ENCODE results near the gene CD1D.

CD1D gene

GRCh38 chr1:158180741-158181576 lies at the start of gene CD1D:
Gene CD1D, plus strand, starts transcription at chr1:158180895. Its CDS starts 207 bp downstream, at chr1:158181102.
- no peak for TF ChIP-seq ZNF274 (IDR thresholded peaks at IDR 0.05; ENCODE audit: low read depth, low read length)
- peak within 1 kb of the TSS; percentile 48; the same call in 1 of the 2 replicates for H3K4me3 ChIP-seq (ENCODE audit: low read length)

DNA sequence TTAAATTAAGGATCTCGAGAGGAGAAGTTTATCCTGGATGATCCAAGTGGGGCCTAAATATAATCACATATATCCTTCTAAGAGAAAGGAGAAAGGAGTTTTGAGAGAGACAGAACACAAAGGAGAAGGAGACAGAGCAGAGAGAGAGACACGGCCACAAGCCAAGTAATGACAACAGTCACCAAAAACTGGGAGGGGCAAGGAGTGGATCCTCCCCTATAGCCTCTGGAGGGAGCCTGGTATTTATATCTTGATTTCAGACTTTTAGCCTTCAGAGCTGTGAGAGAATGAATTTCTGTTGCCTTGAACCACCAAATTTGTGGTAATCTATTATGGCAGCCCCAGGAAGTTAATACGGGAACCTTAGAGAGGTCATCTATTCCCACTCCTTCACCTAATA lies 49.5 kb upstream of the CD1D start:
- no peak for TF ChIP-seq ZNF274 (IDR thresholded peaks at IDR 0.05; ENCODE audit: low read depth, low read length)
- H3K4me3 ChIP-seq (ENCODE audit: low read length): no peak overlapping the region

DNA sequence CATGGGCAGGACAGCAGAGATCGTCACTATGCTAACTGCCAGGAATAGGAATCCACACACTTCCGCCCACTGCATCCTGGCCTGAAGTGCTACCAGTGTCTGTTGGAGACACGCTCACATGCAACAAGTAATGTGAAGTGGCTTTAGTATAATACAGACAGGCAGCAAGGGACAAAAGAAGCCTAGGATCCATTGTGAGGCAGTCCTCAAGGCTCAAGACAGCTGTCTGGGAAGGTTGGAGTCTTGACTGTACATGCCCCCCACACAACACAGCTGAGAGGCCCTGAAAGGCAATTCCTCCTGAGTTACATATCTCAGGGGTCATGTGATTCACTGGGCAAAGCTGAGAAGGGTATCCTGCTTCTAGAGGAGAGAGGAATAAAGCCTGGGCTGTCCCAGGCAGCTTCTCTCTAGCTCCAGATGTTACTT lies 39.9 kb upstream of the CD1D start:
- no peak for TF ChIP-seq ZNF274 (IDR thresholded peaks at IDR 0.05; ENCODE audit: low read depth, low read length)
- H3K4me3 ChIP-seq (ENCODE audit: low read length): no peak overlapping the region

DNA sequence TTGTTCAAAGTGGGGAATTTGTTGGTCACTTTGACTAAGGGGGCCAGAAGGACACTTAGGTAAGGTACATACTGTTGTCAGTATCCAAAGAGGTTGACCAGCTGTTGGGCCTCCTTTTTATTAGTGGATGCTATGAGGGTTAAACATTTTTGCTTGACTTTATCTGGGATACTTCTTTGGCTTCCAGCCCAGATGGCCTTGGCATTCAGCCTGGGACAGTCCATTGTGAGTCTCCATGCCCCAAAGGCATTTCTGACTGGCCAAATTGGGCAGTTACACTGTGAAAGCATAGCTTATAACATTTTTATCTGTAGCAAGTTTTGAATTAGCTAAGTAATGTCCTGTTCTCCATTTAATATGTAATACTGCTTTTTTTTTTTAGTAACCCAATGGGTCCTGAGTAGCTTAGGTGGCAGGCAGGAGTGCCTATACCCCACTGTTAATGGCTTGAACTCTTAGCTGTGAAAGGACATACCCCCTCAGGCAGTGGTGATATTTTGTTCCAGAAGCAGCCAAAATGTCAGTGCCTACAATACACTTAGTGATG lies 35.4 kb upstream of the CD1D start:
- no peak overlapping the region for H3K4me3 ChIP-seq (ENCODE audit: low read length)
- no peak for TF ChIP-seq ZNF274 (IDR thresholded peaks at IDR 0.05; ENCODE audit: low read depth, low read length)

DNA sequence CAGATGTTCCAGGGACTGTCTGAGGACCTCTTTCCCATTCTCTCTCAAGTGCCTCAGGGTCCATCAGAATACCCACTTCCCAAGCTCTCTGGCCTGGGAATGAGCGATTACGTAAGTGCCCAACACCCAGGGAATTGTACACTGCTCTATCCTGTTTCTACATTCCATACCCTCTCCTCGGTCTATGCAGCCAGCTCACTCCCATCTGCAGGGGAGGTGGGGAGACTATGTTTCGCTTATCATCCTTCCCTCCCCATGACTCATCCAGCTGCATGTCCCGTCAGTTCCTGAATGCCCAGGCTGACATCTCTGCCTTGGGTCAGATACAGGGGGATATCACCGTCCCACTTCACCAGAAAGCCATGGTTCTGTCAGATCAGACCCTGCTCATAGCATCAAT lies 34.5 kb upstream of the CD1D start:
- no peak for TF ChIP-seq ZNF274 (IDR thresholded peaks at IDR 0.05; ENCODE audit: low read depth, low read length)
- no peak overlapping the region for H3K4me3 ChIP-seq (ENCODE audit: low read length)

GRCh38 chr1:158146739-158147138 lies 34.0 kb upstream of the CD1D start:
- no peak overlapping the region for H3K4me3 ChIP-seq (ENCODE audit: low read length)
- no peak for TF ChIP-seq ZNF274 (IDR thresholded peaks at IDR 0.05; ENCODE audit: low read depth, low read length)

- H3K4me3 ChIP-seq (ENCODE audit: low read length): no peak overlapping the region
- TF ChIP-seq ZNF274 (IDR thresholded peaks at IDR 0.05; ENCODE audit: low read depth, low read length): no peak
Observed at GRCh38 chr1:158147401-158147800, 33.3 kb upstream of the CD1D start.

DNA sequence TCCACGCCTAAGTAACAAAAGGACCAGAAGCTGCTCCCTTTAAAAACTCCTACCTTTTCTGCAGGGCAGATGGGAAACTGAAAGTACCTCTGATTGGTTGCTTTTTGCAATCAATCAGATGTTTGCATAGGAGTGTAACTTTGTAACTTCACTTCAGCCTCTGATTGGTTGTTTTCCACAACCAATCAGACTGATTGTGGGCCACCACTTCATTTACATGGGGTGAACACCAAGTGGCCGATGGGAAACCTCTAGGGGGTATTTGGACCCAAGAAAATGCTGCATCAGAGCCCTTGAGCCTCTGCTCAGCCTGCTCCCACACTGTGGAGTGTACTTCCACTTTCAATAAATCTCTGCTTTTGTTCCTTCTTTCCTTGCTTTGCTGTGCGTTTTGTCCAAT lies 32.8 kb upstream of the CD1D start:
- no peak overlapping the region for H3K4me3 ChIP-seq (ENCODE audit: low read length)
- no peak for TF ChIP-seq ZNF274 (IDR thresholded peaks at IDR 0.05; ENCODE audit: low read depth, low read length)

DNA sequence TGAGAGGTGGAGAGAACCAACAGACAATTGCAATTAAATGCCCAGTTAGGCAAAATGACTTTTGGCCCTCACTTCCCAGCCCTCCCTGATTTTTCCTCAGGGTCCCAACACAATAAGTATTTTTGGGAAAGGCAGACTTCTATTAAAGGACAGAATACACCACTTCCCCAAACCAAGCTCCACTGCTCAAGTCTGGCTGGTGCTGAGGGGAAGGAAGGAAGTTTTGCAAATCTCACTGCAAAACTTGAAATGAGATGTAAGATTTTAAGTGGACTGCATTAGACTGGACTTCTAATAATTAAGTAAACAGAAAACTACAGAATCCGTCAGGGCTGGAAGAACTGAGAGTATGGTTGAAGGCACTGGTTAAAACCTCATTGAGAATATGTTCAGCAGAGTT lies 32.2 kb upstream of the CD1D start:
- H3K4me3 ChIP-seq (ENCODE audit: low read length): no peak overlapping the region

GRCh38 chr1:158149175-158149574 lies 31.5 kb upstream of the CD1D start:
- no peak for TF ChIP-seq ZNF274 (IDR thresholded peaks at IDR 0.05; ENCODE audit: low read depth, low read length)

More for the DNA sequence above, 32.2 kb upstream of the CD1D start:
- no peak for TF ChIP-seq ZNF274 (IDR thresholded peaks at IDR 0.05; ENCODE audit: low read depth, low read length)

GRCh38 chr1:158149577-158150269 lies 31.0 kb upstream of the CD1D start:
- no peak for TF ChIP-seq ZNF274 (IDR thresholded peaks at IDR 0.05; ENCODE audit: low read depth, low read length)

More at GRCh38 chr1:158149175-158149574, 31.5 kb upstream of the CD1D start:
- H3K4me3 ChIP-seq (ENCODE audit: low read length): peak overlapping the region; percentile 37; the same call in 1 of the 2 replicates

DNA sequence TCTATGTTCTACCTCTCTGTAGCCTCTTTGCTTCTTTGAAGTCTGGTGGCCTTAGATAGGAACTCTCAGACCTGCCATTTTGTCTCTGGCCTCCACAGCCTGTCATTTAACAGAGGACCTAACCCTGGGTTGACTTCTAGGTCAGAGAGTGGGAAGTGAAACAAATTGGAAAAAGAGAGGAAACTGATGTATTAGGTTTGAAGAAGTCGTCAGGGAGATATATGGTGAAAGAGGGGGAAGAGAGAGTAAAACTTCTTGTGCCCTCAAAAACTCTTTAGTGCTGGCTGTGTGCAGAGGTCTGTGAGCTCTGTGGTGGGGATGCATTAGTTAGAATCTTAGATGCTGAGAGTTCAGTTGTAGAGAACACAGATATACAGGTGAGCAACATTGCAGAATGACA lies 30.2 kb upstream of the CD1D start:
- no peak for TF ChIP-seq ZNF274 (IDR thresholded peaks at IDR 0.05; ENCODE audit: low read depth, low read length)
- H3K4me3 ChIP-seq (ENCODE audit: low read length): no peak overlapping the region

More at GRCh38 chr1:158149577-158150269, 31.0 kb upstream of the CD1D start:
- peak overlapping the region; percentile 37; the same call in 1 of the 2 replicates for H3K4me3 ChIP-seq (ENCODE audit: low read length)

DNA sequence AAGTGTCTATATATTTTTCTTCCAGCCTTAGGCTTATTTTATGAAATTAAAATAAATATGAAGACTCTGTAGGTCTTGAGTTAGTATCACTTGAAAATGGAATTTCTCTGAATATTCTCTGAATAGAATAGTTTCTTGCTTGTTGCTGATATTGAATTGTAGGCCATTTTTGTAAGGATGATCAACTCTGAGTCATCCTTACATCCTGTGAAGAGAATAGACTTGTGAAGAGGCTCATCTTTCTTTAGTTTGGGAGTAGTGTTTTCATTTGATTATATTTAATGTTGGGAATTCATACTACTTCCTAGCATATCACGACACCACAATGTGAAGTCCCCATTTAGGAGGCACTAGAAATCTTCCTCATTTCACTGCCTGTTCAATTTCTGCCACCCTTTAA lies 27.5 kb upstream of the CD1D start:
- H3K4me3 ChIP-seq (ENCODE audit: low read length): no peak overlapping the region
- no peak for TF ChIP-seq ZNF274 (IDR thresholded peaks at IDR 0.05; ENCODE audit: low read depth, low read length)

- no peak overlapping the region for H3K4me3 ChIP-seq (ENCODE audit: low read length)
- TF ChIP-seq ZNF274 (IDR thresholded peaks at IDR 0.05; ENCODE audit: low read depth, low read length): no peak
Observed at GRCh38 chr1:158153746-158154444, 26.8 kb upstream of the CD1D start.
